ENCODE data around the gene PRKACA. TPM values are rescaled to one million over a fixed set of nuclear protein-coding genes. Genes with fewer than 3 reads are reported as not detected.
A peak's percentile ranks its signal among the peaks of the same experiment; 100 is the strongest.

The PRKACA gene
- total RNA-seq, 1 experiment from 2014 or later: 57.3 TPM

- intact Hi-C loops (cut with micrococcal nuclease; ENCODE audit: unreplicated experiment): no loop called here
- Mint-ChIP-seq H3K27ac (ENCODE audit: unreplicated experiment) (no peak overlapping the region), H3K4me1 (ENCODE audit: low read depth, unreplicated experiment) (no peaks in the 10 kb centered on the region), H3K9me3 (ENCODE audit: low read depth, unreplicated experiment) (no peaks in the 10 kb centered on the region), H3K4me3 (ENCODE audit: low read depth, unreplicated experiment) (peak overlapping the region; percentile 86), H3K36me3 (ENCODE audit: insufficient read depth, unreplicated experiment) (peaks cover 20% of the 10 kb centered on the region), H3K27me3 (ENCODE audit: unreplicated experiment) (no peaks in the 10 kb centered on the region)
- CTCF ChIA-PET: interaction anchor here (0.9 kb wide), 1 partner anchor 153 kb away, joined by 3 read pairs; no protein-coding TSS in a partner anchor
- no peak for TF ChIP-seq CTCF (IDR thresholded peaks at IDR 0.05; ENCODE audit: unreplicated experiment)
- BruUV-seq (replicated peaks): no TSS peak
- no peak for DNase-seq
These were observed 34.9 kb downstream of the PRKACA start for GRCh38 chr19:14082675-14082960.

GRCh38 chr19:14081797-14082674 is 35.5 kb downstream of the PRKACA start:
- CTCF ChIA-PET: interaction anchor here (0.6 to 0.9 kb wide), 3 partner anchors 52 to 428 kb away, joined by 3 to 8 read pairs (median 5); no protein-coding TSS in a partner anchor
- peak; percentile 62 for DNase-seq
- intact Hi-C loops (cut with micrococcal nuclease; ENCODE audit: unreplicated experiment): no loop called here

GRCh38 chr19:14080887-14081796 is 36.4 kb downstream of the PRKACA start:
- no peak for TF ChIP-seq CTCF (IDR thresholded peaks at IDR 0.05; ENCODE audit: unreplicated experiment)
- intact Hi-C loops (cut with micrococcal nuclease; ENCODE audit: unreplicated experiment): no loop called here
- CTCF ChIA-PET: interaction anchor here (0.6 to 0.7 kb wide), 4 partner anchors 24 to 838 kb away, joined by 3 to 8 read pairs (median 4); no protein-coding TSS in a partner anchor
- Mint-ChIP-seq H3K36me3 (ENCODE audit: insufficient read depth, unreplicated experiment) (peaks cover 17% of the 10 kb centered on the region), H3K9me3 (ENCODE audit: low read depth, unreplicated experiment) (no peaks in the 10 kb centered on the region), H3K27ac (ENCODE audit: unreplicated experiment) (peak overlapping the region; percentile 87), H3K4me1 (ENCODE audit: low read depth, unreplicated experiment) (no peaks in the 10 kb centered on the region), H3K4me3 (ENCODE audit: low read depth, unreplicated experiment) (peak overlapping the region; percentile 86), H3K27me3 (ENCODE audit: unreplicated experiment) (no peaks in the 10 kb centered on the region)
- DNase-seq: peak; percentile 95
- no TSS peak for BruUV-seq (replicated peaks)

More at GRCh38 chr19:14081797-14082674, 35.5 kb downstream of the PRKACA start:
- no peak for TF ChIP-seq CTCF (IDR thresholded peaks at IDR 0.05; ENCODE audit: unreplicated experiment)
- peak overlapping the region; percentile 87 for H3K27ac Mint-ChIP-seq (ENCODE audit: unreplicated experiment)
- BruUV-seq (replicated peaks): TSS peak; percentile 65
- H3K36me3 Mint-ChIP-seq (ENCODE audit: insufficient read depth, unreplicated experiment): peaks cover 17% of the 10 kb centered on the region
- peak overlapping the region; percentile 86 for H3K4me3 Mint-ChIP-seq (ENCODE audit: low read depth, unreplicated experiment)
- no peaks in the 10 kb centered on the region for H3K9me3 Mint-ChIP-seq (ENCODE audit: low read depth, unreplicated experiment)
- H3K27me3 Mint-ChIP-seq (ENCODE audit: unreplicated experiment): no peaks in the 10 kb centered on the region
- H3K4me1 Mint-ChIP-seq (ENCODE audit: low read depth, unreplicated experiment): no peaks in the 10 kb centered on the region

- intact Hi-C loops (cut with micrococcal nuclease; ENCODE audit: unreplicated experiment): no loop called here
- CTCF ChIA-PET: interaction anchor here (0.7 kb wide), 1 partner anchor 21 kb away, joined by 4 read pairs; no protein-coding TSS in a partner anchor
- Mint-ChIP-seq H3K9me3 (ENCODE audit: low read depth, unreplicated experiment) (no peaks in the 10 kb centered on the region), H3K27ac (ENCODE audit: unreplicated experiment) (no peak overlapping the region), H3K36me3 (ENCODE audit: insufficient read depth, unreplicated experiment) (peaks cover 26% of the 10 kb centered on the region), H3K4me3 (ENCODE audit: low read depth, unreplicated experiment) (no peak overlapping the region), H3K4me1 (ENCODE audit: low read depth, unreplicated experiment) (no peaks in the 10 kb centered on the region), H3K27me3 (ENCODE audit: unreplicated experiment) (no peaks in the 10 kb centered on the region)
- no peak for TF ChIP-seq CTCF (IDR thresholded peaks at IDR 0.05; ENCODE audit: unreplicated experiment)
- DNase-seq: no peak
- BruUV-seq (replicated peaks): no TSS peak
These were observed 39.2 kb downstream of the PRKACA start for GRCh38 chr19:14078411-14078810.
